ENCODE measurements around the gene FGF12. TPM values are rescaled to one million over a fixed set of nuclear protein-coding genes. Genes with fewer than 3 reads are reported as not detected.
"Not testable (repeated sequence)": the region's sequence is repeated elsewhere in the genome, so short reads cannot be mapped to it uniquely, and the experiment has no call there.

Gene FGF12
- total and polyA plus RNA-seq, 3 experiments from 2014 or later = not detected

DNA sequence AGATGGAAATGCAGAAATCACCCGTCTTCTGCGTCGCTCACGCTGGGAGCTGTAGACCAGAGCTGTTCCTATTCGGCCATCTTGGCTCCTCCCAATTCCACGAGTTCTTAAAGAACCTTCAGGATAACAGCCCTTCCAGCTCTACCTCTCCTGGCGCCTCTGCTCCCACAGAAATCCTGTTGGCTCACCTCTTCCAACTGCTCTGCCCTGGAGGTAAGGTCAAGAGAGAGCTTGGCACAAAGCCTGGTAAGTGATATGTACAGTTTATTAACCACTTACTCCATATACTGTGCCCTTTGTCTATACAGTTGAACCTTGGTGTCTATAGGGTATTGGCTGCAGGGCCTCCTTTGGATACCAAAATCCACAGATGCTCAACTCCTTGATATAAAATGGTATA lies 17.8 kb upstream of the FGF12 start:
- no peaks in the 10 kb centered on the region for H3K4me1 Mint-ChIP-seq
- Histone ChIP-seq H3K9me3 (ENCODE audit: low read length) (no peaks in the 10 kb centered on the region), H3K27me3 (ENCODE audit: insufficient read depth, low read length, poor library complexity, severe bottlenecking) (no peaks in the 10 kb centered on the region), H3K4me3 (ENCODE audit: low read length) (no peak overlapping the region), H3K36me3 (ENCODE audit: insufficient read depth, low read length) (no peaks in the 10 kb centered on the region), H3K27ac (ENCODE audit: low read depth, low read length) (no peak overlapping the region), H3K4me1 (ENCODE audit: insufficient read depth, low read length) (no peaks in the 10 kb centered on the region)
- ChIA-PET CTCF (no interaction called here), POLR2A (no interaction called here)
- no peak overlapping the region for H3K27ac Mint-ChIP-seq
- H3K4me3 Mint-ChIP-seq = no peak overlapping the region
- H3K36me3 Mint-ChIP-seq = no peaks in the 10 kb centered on the region
- H3K9me3 Mint-ChIP-seq = peaks cover under 1 to 5% (median 2%) of the 10 kb centered on the region in 5 donors
- no peaks in the 10 kb centered on the region for H3K27me3 Mint-ChIP-seq
- no peak for DNase-seq

DNA sequence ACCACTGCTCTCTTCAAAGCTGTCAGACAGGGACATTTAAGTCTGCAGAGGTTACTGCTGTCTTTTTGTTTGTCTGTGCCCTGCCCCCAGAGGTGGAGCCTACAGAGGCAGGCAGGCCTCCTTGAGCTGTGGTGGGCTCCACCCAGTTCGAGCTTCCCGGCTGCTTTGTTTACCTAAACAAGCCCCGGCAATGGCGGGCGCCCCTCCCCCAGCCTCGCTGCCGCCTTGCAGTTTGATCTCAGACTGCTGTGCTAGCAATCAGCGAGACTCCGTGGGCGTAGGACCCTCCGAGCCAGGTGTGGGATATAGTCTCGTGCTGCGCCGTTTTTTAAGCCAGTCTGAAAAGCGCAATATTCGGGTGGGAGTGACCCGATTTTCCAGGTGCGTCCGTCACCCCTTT lies 17.3 kb upstream of the FGF12 start:
- CTCF ChIA-PET; H3K4me1 ChIP-seq (ENCODE audit: insufficient read depth, low read length); H3K27me3 Mint-ChIP-seq; H3K9me3 Mint-ChIP-seq; H3K4me3 Mint-ChIP-seq; H3K4me1 Mint-ChIP-seq; POLR2A ChIA-PET; H3K36me3 ChIP-seq (ENCODE audit: insufficient read depth, low read length); H3K27ac ChIP-seq (ENCODE audit: low read depth, low read length); H3K9me3 ChIP-seq (ENCODE audit: low read length); H3K4me3 ChIP-seq (ENCODE audit: low read length); H3K27ac Mint-ChIP-seq; DNase-seq; H3K36me3 Mint-ChIP-seq; H3K27me3 ChIP-seq (ENCODE audit: insufficient read depth, low read length, poor library complexity, severe bottlenecking): not testable (repeated sequence)

DNA sequence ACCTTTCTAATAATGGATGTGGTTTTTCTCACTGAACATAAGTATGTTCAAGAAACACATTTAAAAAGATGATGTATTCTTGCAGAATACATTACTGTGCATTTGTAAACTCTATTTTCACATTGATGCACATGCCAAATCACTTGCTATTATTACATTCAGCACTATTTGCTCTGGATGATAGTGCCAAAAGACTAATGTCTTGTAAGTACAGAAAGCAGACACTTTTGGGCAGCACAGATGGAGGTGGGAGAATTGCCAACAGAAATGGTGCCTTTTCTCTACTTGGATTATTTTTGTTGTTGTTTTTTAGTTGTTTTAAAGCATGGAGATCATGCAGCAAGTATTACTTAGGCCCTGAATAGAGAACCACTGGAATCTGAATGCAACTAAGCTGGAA lies 10.2 kb upstream of the FGF12 start:
- no peaks in the 10 kb centered on the region for H3K27me3 ChIP-seq (ENCODE audit: insufficient read depth, low read length, poor library complexity, severe bottlenecking)
- ChIA-PET CTCF (no interaction called here), POLR2A (no interaction called here)
- no peak overlapping the region for H3K27ac Mint-ChIP-seq
- H3K4me1 ChIP-seq (ENCODE audit: insufficient read depth, low read length) = no peaks in the 10 kb centered on the region
- H3K4me1 Mint-ChIP-seq = no peaks in the 10 kb centered on the region
- H3K9me3 ChIP-seq (ENCODE audit: low read length) = no peaks in the 10 kb centered on the region
- no peak overlapping the region for H3K4me3 Mint-ChIP-seq
- H3K36me3 ChIP-seq (ENCODE audit: insufficient read depth, low read length) = no peaks in the 10 kb centered on the region
- no peak for DNase-seq
- H3K27me3 Mint-ChIP-seq = no peaks in the 10 kb centered on the region
- H3K9me3 Mint-ChIP-seq = peaks cover 0 to 2% (median 0%) of the 10 kb centered on the region in 5 donors
- H3K4me3 ChIP-seq (ENCODE audit: low read length) = no peak overlapping the region
- H3K36me3 Mint-ChIP-seq = no peaks in the 10 kb centered on the region
- no peak overlapping the region for H3K27ac ChIP-seq (ENCODE audit: low read depth, low read length)

DNA sequence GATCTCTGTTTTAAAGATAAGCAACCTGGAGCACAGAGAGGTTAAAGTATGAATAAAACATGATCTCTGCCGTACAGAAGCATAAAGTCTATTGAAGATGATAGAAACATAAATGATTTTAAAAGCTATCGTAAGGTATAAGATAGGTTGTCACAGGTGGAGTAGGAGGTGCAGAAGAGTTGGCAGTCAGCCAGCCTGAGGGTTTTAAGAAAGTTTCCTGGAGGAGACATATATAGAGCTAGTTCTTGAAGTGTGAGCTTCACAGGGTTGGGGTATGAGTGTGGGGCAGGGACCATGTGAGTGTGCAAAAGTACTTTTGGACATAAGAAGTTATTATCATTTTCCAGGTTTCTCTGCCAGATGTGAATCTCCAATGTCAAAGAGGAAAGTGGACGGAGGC lies 3.9 kb upstream of the FGF12 start:
- H3K27ac Mint-ChIP-seq = no peak overlapping the region
- CTCF ChIA-PET = no interaction called here
- no peaks in the 10 kb centered on the region for H3K36me3 Mint-ChIP-seq
- H3K27me3 ChIP-seq (ENCODE audit: insufficient read depth, low read length, poor library complexity, severe bottlenecking) = no peaks in the 10 kb centered on the region
- no peaks in the 10 kb centered on the region for H3K36me3 ChIP-seq (ENCODE audit: insufficient read depth, low read length)
- H3K27me3 Mint-ChIP-seq = no peaks in the 10 kb centered on the region
- H3K9me3 ChIP-seq (ENCODE audit: low read length) = no peaks in the 10 kb centered on the region
- H3K4me3 ChIP-seq (ENCODE audit: low read length) = no peak overlapping the region
- H3K4me3 Mint-ChIP-seq = no peak overlapping the region
- peaks cover 0 to 3% (median 3%) of the 10 kb centered on the region in 5 donors for H3K9me3 Mint-ChIP-seq
- peaks cover 0 to 3% (median 2%) of the 10 kb centered on the region in 3 donors for H3K4me1 Mint-ChIP-seq
- DNase-seq = no peak
- H3K4me1 ChIP-seq (ENCODE audit: insufficient read depth, low read length) = no peaks in the 10 kb centered on the region
- no peak overlapping the region for H3K27ac ChIP-seq (ENCODE audit: low read depth, low read length)
- POLR2A ChIA-PET = no interaction called here

DNA sequence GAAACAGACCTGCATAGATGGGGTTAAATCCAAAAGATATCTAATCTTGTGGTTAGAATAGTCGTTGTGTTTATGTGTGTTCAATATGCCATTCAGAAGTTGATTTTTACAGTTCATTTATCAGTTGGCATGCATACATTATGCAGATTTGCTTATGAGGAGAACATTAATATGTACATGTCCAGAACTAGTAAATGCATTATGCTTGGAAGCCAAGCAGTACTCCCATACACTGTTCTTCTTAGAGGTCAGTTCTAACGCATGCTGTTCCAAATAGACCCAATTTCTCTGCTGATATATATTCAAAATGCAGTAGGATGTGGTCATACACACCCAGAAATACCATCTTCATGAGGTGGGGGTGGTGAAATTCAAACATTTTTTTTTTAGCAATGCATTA lies 956 bp downstream of the FGF12 start:
- ChIA-PET CTCF (no interaction called here), POLR2A (no interaction called here)
- Mint-ChIP-seq H3K4me1 (peaks cover 0 to 3% (median 2%) of the 10 kb centered on the region in 3 donors), H3K36me3 (no peaks in the 10 kb centered on the region), H3K27ac (no peak overlapping the region), H3K4me3 (no peak overlapping the region), H3K9me3 (peaks cover 0 to 8% (median 3%) of the 10 kb centered on the region in 5 donors), H3K27me3 (no peaks in the 10 kb centered on the region)
- Histone ChIP-seq H3K27me3 (ENCODE audit: insufficient read depth, low read length, poor library complexity, severe bottlenecking) (no peaks in the 10 kb centered on the region), H3K36me3 (ENCODE audit: insufficient read depth, low read length) (no peaks in the 10 kb centered on the region), H3K27ac (ENCODE audit: low read depth, low read length) (no peak overlapping the region), H3K4me1 (ENCODE audit: insufficient read depth, low read length) (no peaks in the 10 kb centered on the region), H3K9me3 (ENCODE audit: low read length) (no peaks in the 10 kb centered on the region), H3K4me3 (ENCODE audit: low read length) (no peak overlapping the region)
- DNase-seq = no peak

DNA sequence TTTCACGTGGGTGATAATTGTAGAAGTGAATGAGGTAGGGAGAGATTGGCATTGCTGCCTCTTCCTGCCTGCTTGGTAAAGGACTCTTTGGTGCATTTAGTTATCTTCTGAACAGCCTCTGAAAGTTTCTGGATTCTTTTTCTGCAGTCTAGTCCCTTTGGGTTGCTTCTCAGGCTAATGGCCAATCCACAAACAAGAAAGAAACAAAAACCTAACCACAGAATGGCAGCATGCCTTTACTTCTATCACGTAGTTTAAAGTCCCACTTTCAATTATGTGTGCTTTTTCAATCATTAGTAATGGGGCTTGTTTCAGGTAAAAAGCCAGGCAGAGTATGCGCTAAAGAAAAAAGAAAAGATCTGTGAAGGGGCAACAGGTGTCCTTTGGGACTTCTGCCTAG lies 7.4 kb downstream of the FGF12 start:
- H3K4me3 ChIP-seq (ENCODE audit: low read length) = no peak overlapping the region
- no peaks in the 10 kb centered on the region for H3K27me3 ChIP-seq (ENCODE audit: insufficient read depth, low read length, poor library complexity, severe bottlenecking)
- no peaks in the 10 kb centered on the region for H3K36me3 ChIP-seq (ENCODE audit: insufficient read depth, low read length)
- Mint-ChIP-seq H3K27ac (no peak overlapping the region), H3K4me3 (no peak overlapping the region), H3K9me3 (peaks cover 0 to 2% (median 0%) of the 10 kb centered on the region in 5 donors), H3K36me3 (no peaks in the 10 kb centered on the region), H3K4me1 (no peaks in the 10 kb centered on the region), H3K27me3 (no peaks in the 10 kb centered on the region)
- ChIA-PET CTCF (no interaction called here), POLR2A (no interaction called here)
- no peak overlapping the region for H3K27ac ChIP-seq (ENCODE audit: low read depth, low read length)
- DNase-seq = no peak
- no peaks in the 10 kb centered on the region for H3K9me3 ChIP-seq (ENCODE audit: low read length)
- no peaks in the 10 kb centered on the region for H3K4me1 ChIP-seq (ENCODE audit: insufficient read depth, low read length)

DNA sequence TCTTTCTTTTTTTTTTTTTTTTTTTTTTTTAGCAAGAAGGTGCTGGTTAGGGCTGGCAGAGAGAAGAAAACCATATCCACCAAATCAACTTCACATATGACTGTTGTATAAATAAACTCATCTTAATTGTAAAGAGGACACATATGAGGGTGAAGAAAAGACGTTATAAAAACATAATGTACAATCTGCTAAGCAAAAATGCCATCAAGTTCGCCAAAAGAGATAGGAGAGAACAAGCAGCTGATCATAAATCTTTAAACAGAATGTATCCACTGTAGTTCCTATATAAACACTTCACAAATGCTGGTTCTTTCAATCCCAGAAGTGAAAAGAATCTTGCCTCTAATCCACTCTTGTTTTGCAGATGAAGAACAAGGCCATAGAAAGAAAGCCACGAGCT lies 9.2 kb downstream of the FGF12 start:
- POLR2A ChIA-PET = no interaction called here
- DNase-seq = no peak
- no peaks in the 10 kb centered on the region for H3K36me3 Mint-ChIP-seq
- H3K27ac ChIP-seq (ENCODE audit: low read depth, low read length) = no peak overlapping the region
- H3K4me3 Mint-ChIP-seq = no peak overlapping the region
- no peak overlapping the region for H3K4me3 ChIP-seq (ENCODE audit: low read length)
- H3K27me3 Mint-ChIP-seq = no peaks in the 10 kb centered on the region
- no peaks in the 10 kb centered on the region for H3K9me3 ChIP-seq (ENCODE audit: low read length)
- no peaks in the 10 kb centered on the region for H3K27me3 ChIP-seq (ENCODE audit: insufficient read depth, low read length, poor library complexity, severe bottlenecking)
- CTCF ChIA-PET = no interaction called here
- H3K9me3 Mint-ChIP-seq = no peaks in the 10 kb centered on the region
- H3K4me1 Mint-ChIP-seq = no peaks in the 10 kb centered on the region
- no peak overlapping the region for H3K27ac Mint-ChIP-seq
- no peaks in the 10 kb centered on the region for H3K36me3 ChIP-seq (ENCODE audit: insufficient read depth, low read length)
- H3K4me1 ChIP-seq (ENCODE audit: insufficient read depth, low read length) = no peaks in the 10 kb centered on the region

DNA sequence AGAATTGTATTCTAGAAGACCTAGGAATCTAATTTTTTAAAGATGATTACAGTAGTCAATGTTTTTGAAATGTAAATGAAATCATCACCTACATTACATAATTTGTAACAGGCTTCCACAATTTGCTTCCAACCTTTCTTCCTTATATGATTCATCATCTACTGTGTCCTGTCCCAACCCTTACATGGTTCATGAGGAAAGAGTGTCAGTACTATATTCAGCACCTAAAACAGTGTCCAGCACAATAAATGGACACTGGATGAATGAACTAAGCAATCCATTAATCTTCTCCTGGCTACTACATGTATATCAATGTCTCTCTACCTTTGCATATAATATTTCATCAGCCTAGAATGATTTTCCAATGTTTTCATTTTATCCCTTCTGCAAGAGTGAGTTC lies 12.2 kb downstream of the FGF12 start:
- H3K36me3 Mint-ChIP-seq = no peaks in the 10 kb centered on the region
- no peak overlapping the region for H3K27ac Mint-ChIP-seq
- H3K4me1 Mint-ChIP-seq = no peaks in the 10 kb centered on the region
- no peak for DNase-seq
- Histone ChIP-seq H3K4me3 (ENCODE audit: low read length) (no peak overlapping the region), H3K36me3 (ENCODE audit: insufficient read depth, low read length) (no peaks in the 10 kb centered on the region), H3K9me3 (ENCODE audit: low read length) (no peaks in the 10 kb centered on the region), H3K4me1 (ENCODE audit: insufficient read depth, low read length) (no peaks in the 10 kb centered on the region), H3K27ac (ENCODE audit: low read depth, low read length) (no peak overlapping the region), H3K27me3 (ENCODE audit: insufficient read depth, low read length, poor library complexity, severe bottlenecking) (no peaks in the 10 kb centered on the region)
- POLR2A ChIA-PET = no interaction called here
- H3K4me3 Mint-ChIP-seq = no peak overlapping the region
- H3K9me3 Mint-ChIP-seq = peaks cover 0 to 8% (median 4%) of the 10 kb centered on the region in 5 donors
- peaks cover 0 to 3% of the 10 kb centered on the region in 2 donors for H3K27me3 Mint-ChIP-seq
- CTCF ChIA-PET = no interaction called here

DNA sequence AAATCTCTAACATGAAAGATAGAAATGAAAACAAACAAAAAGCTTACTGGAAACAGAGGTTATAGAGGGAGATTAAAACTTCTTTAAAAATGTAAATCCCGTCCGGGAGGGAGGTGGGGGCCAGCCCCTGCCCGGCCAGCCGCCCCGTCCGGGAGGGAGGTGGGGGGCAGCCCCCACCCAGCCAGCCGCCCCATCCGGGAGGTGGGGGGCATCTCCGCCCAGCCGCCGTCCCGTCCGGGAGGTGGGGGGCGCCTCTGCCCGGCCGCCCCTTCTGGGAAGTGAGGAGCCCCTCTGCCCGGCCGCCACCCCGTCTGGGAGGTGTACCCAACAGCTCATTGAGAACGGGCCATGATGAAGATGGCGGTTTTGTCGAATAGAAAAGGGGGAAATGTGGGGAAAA lies 16.2 kb downstream of the FGF12 start:
- H3K4me1 Mint-ChIP-seq; H3K36me3 ChIP-seq (ENCODE audit: insufficient read depth, low read length); CTCF ChIA-PET; H3K9me3 Mint-ChIP-seq; DNase-seq; H3K4me3 ChIP-seq (ENCODE audit: low read length); H3K4me3 Mint-ChIP-seq; H3K36me3 Mint-ChIP-seq; H3K27ac ChIP-seq (ENCODE audit: low read depth, low read length); H3K9me3 ChIP-seq (ENCODE audit: low read length); H3K27me3 ChIP-seq (ENCODE audit: insufficient read depth, low read length, poor library complexity, severe bottlenecking); H3K4me1 ChIP-seq (ENCODE audit: insufficient read depth, low read length); H3K27me3 Mint-ChIP-seq; H3K27ac Mint-ChIP-seq; POLR2A ChIA-PET: not testable (repeated sequence)

Data from CD8-positive, alpha-beta memory T cell (primary cell).